ENCODE data around the gene UBE2J2. TPM values are rescaled to one million over a fixed set of nuclear protein-coding genes. Genes with fewer than 3 reads are reported as not detected.

Gene UBE2J2
- total and polyA plus RNA-seq, 2 of the 13 experiments (the other 11 are each of a cell fraction or from before 2014, with no cell fraction given): 25.4 to 29.4 TPM

DNA sequence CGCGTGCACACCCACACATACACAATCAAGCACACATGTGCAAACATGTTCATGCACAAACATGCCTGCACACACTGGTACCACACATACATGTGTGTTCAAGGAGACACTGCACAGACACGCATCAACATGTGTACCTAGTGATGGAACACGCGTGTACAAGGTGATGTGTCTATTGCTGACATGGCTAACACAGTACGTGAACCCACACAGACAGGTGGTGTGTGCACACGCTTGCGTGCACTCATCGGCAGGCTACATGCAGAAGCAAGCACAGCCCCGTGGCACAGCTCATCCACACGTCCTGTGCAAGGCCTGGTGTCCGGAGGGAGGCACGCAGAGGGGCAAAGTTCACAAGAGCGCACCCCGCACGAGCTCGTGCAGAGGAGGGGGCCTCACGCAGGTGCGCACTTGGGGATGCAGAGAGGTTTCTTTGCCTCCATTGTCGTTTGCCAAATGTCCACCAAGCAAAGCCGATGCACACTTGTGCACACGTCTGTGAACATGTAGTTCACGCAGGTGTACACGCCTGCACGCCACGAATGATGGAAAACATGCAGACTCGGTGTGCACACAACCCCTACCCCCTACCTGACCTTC, 33.1 kb upstream of the UBE2J2 start (continued):
- TF ChIP-seq ZNF766 (CRISPR knock-in tag; IDR thresholded peaks at IDR 0.05; ENCODE audit: borderline replicate concordance) (no peak), ZNF737 (CRISPR knock-in tag; IDR thresholded peaks at IDR 0.05; ENCODE audit: borderline replicate concordance) (no peak), TCF12 (IDR thresholded peaks at IDR 0.05) (no peak), TCF12 (CRISPR knock-in tag; IDR thresholded peaks at IDR 0.05) (no peak), ZNF30 (CRISPR knock-in tag; IDR thresholded peaks at IDR 0.05) (0 out of 2 replicates have a peak, but pooled peaks have one; percentile 30), SMAD1 (CRISPR knock-in tag; IDR thresholded peaks at IDR 0.05; ENCODE audit: borderline replicate concordance, low read depth) (0 out of 2 replicates have a peak, but pooled peaks have one; percentile 65), NFRKB (IDR thresholded peaks at IDR 0.05) (no peak), U2AF1 (optimal IDR thresholded peaks at IDR 0.05; ENCODE audit: low read depth, low read length) (peak; percentile 49), ZNF616 (CRISPR knock-in tag; IDR thresholded peaks at IDR 0.05; ENCODE audit: low read depth) (no peak), PHF8 (CRISPR knock-in tag; IDR thresholded peaks at IDR 0.05) (peak; percentile 46)
- TF ChIP-seq, protein P1, sequence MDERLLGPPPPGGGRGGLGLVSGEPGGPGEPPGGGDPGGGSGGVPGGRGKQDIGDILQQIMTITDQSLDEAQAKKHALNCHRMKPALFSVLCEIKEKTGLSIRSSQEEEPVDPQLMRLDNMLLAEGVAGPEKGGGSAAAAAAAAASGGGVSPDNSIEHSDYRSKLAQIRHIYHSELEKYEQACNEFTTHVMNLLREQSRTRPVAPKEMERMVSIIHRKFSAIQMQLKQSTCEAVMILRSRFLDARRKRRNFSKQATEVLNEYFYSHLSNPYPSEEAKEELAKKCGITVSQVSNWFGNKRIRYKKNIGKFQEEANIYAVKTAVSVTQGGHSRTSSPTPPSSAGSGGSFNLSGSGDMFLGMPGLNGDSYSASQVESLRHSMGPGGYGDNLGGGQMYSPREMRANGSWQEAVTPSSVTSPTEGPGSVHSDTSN (CRISPR knock-in tag; IDR thresholded peaks at IDR 0.05): no peak
- TF ChIP-seq, protein P2, sequence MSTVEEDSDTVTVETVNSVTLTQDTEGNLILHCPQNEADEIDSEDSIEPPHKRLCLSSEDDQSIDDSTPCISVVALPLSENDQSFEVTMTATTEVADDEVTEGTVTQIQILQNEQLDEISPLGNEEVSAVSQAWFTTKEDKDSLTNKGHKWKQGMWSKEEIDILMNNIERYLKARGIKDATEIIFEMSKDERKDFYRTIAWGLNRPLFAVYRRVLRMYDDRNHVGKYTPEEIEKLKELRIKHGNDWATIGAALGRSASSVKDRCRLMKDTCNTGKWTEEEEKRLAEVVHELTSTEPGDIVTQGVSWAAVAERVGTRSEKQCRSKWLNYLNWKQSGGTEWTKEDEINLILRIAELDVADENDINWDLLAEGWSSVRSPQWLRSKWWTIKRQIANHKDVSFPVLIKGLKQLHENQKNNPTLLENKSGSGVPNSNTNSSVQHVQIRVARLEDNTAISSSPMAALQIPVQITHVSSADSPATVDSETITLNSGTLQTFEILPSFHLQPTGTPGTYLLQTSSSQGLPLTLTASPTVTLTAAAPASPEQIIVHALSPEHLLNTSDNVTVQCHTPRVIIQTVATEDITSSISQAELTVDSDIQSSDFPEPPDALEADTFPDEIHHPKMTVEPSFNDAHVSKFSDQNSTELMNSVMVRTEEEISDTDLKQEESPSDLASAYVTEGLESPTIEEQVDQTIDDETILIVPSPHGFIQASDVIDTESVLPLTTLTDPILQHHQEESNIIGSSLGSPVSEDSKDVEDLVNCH (CRISPR knock-in tag; IDR thresholded peaks at IDR 0.05): no peak
- TF ChIP-seq, protein P3, sequence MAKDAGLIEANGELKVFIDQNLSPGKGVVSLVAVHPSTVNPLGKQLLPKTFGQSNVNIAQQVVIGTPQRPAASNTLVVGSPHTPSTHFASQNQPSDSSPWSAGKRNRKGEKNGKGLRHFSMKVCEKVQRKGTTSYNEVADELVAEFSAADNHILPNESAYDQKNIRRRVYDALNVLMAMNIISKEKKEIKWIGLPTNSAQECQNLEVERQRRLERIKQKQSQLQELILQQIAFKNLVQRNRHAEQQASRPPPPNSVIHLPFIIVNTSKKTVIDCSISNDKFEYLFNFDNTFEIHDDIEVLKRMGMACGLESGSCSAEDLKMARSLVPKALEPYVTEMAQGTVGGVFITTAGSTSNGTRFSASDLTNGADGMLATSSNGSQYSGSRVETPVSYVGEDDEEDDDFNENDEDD (CRISPR knock-in tag; IDR thresholded peaks at IDR 0.05; ENCODE audit: borderline replicate concordance): no peak; the same call in 1 of the 2 replicates
- TF ChIP-seq, protein P4, sequence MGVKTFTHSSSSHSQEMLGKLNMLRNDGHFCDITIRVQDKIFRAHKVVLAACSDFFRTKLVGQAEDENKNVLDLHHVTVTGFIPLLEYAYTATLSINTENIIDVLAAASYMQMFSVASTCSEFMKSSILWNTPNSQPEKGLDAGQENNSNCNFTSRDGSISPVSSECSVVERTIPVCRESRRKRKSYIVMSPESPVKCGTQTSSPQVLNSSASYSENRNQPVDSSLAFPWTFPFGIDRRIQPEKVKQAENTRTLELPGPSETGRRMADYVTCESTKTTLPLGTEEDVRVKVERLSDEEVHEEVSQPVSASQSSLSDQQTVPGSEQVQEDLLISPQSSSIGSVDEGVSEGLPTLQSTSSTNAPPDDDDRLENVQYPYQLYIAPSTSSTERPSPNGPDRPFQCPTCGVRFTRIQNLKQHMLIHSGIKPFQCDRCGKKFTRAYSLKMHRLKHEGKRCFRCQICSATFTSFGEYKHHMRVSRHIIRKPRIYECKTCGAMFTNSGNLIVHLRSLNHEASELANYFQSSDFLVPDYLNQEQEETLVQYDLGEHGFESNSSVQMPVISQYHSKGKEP (CRISPR knock-in tag; IDR thresholded peaks at IDR 0.05): no peak
- TF ChIP-seq, protein P5, sequence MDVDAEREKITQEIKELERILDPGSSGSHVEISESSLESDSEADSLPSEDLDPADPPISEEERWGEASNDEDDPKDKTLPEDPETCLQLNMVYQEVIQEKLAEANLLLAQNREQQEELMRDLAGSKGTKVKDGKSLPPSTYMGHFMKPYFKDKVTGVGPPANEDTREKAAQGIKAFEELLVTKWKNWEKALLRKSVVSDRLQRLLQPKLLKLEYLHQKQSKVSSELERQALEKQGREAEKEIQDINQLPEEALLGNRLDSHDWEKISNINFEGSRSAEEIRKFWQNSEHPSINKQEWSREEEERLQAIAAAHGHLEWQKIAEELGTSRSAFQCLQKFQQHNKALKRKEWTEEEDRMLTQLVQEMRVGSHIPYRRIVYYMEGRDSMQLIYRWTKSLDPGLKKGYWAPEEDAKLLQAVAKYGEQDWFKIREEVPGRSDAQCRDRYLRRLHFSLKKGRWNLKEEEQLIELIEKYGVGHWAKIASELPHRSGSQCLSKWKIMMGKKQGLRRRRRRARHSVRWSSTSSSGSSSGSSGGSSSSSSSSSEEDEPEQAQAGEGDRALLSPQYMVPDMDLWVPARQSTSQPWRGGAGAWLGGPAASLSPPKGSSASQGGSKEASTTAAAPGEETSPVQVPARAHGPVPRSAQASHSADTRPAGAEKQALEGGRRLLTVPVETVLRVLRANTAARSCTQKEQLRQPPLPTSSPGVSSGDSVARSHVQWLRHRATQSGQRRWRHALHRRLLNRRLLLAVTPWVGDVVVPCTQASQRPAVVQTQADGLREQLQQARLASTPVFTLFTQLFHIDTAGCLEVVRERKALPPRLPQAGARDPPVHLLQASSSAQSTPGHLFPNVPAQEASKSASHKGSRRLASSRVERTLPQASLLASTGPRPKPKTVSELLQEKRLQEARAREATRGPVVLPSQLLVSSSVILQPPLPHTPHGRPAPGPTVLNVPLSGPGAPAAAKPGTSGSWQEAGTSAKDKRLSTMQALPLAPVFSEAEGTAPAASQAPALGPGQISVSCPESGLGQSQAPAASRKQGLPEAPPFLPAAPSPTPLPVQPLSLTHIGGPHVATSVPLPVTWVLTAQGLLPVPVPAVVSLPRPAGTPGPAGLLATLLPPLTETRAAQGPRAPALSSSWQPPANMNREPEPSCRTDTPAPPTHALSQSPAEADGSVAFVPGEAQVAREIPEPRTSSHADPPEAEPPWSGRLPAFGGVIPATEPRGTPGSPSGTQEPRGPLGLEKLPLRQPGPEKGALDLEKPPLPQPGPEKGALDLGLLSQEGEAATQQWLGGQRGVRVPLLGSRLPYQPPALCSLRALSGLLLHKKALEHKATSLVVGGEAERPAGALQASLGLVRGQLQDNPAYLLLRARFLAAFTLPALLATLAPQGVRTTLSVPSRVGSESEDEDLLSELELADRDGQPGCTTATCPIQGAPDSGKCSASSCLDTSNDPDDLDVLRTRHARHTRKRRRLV (CRISPR knock-in tag; IDR thresholded peaks at IDR 0.05): no peak

All from HepG2 (cell line).